Neuronal stem cell (in vitro differentiated cells): ENCODE results near the gene NEU4.

Experiments used
- DNase-seq: peaks from one replicate; pipeline ENCODE4 v3.0.0-alpha.2; 2013; ENCODE audit warnings: low spot score
- H2AFZ ChIP-seq: one replicate; pipeline ENCODE4 v1.6.1; 2013; ENCODE audit warnings: mild to moderate bottlenecking, low read length, inconsistent platforms
- H2AK5ac ChIP-seq: 2 replicates; pipeline ENCODE4 v1.6.1; 2013; ENCODE audit warnings: low read depth, mild to moderate bottlenecking, inconsistent platforms, low read length, moderate library complexity, mixed read lengths
- H2BK120ac ChIP-seq: 2 replicates; pipeline ENCODE4 v1.6.1; 2013; ENCODE audit warnings: low read depth, mild to moderate bottlenecking, inconsistent platforms, low read length, moderate library complexity, mixed read lengths
- H2BK12ac ChIP-seq: one replicate; pipeline ENCODE4 v1.6.1; 2013; ENCODE audit warnings: low read length, inconsistent platforms
- H2BK15ac ChIP-seq: 2 replicates; pipeline ENCODE4 v1.6.1; 2013; ENCODE audit warnings: mild to moderate bottlenecking, low read length, inconsistent platforms, mixed read lengths
- H2BK5ac ChIP-seq: one replicate; pipeline ENCODE4 v1.6.1; 2013; ENCODE audit warnings: inconsistent platforms, mild to moderate bottlenecking, low read length, moderate library complexity
- H3K14ac ChIP-seq: one replicate; pipeline ENCODE4 v1.6.1; 2013; ENCODE audit warnings: low read length, inconsistent platforms
- H3K18ac ChIP-seq: 2 replicates; pipeline ENCODE4 v1.6.1; 2013; ENCODE audit warnings: low read length, inconsistent platforms
- H3K23ac ChIP-seq: 2 replicates; pipeline ENCODE4 v1.6.1; 2013; ENCODE audit warnings: low read depth, mild to moderate bottlenecking, mixed read lengths, low read length, inconsistent platforms; ENCODE audit not compliant: poor library complexity
- H3K27ac ChIP-seq: replicated peaks from 3 replicates; pipeline ENCODE4 v1.5.1; 2013; ENCODE audit warnings: low read length, inconsistent platforms
- H3K27me3 ChIP-seq, 3 experiments: 2 replicates each; pipeline ENCODE4 v1.6.1; 2013; ENCODE audit warnings: low read length in 3 of 3, mild to moderate bottlenecking in 2 of 3, inconsistent platforms in 1 of 3, low read depth in 1 of 3, mixed read lengths in 1 of 3, moderate library complexity in 1 of 3; ENCODE audit not compliant: control insufficient read depth in 3 of 3, insufficient read depth in 3 of 3
- H3K36me3 ChIP-seq, 2 donors: replicated peaks in 1 of 2; 2 replicates each; pipeline ENCODE4 v1.6.1; 2013; ENCODE audit warnings: low read length in 2 of 2; ENCODE audit not compliant: control insufficient read depth in 2 of 2, insufficient read depth in 2 of 2
- H3K4ac ChIP-seq: 2 replicates; pipeline ENCODE4 v1.6.1; 2013; ENCODE audit warnings: inconsistent platforms, mild to moderate bottlenecking, low read length, moderate library complexity
- H3K4me1 ChIP-seq, 2 donors: 1 replicate in 1 of 2; 2 replicates in 1 of 2; pipeline ENCODE4 v1.6.1; 2013; ENCODE audit warnings: low read length in 2 of 2, low read depth in 1 of 2; ENCODE audit not compliant: control insufficient read depth in 2 of 2, insufficient read depth in 1 of 2
- H3K4me2 ChIP-seq: one replicate; pipeline ENCODE4 v1.6.1; 2013; ENCODE audit warnings: mild to moderate bottlenecking, low read length, inconsistent platforms; ENCODE audit not compliant: insufficient read depth, poor library complexity, severe bottlenecking
- H3K4me3 ChIP-seq, 2 donors: 2 replicates each; pipeline ENCODE4 v1.5.1; 2013; ENCODE audit warnings: low read length in 2 of 2, mild to moderate bottlenecking in 2 of 2, inconsistent platforms in 1 of 2, moderate library complexity in 1 of 2
- H3K79me1 ChIP-seq: one replicate; pipeline ENCODE4 v1.6.1; 2013; ENCODE audit warnings: low read depth, mild to moderate bottlenecking, inconsistent platforms, low read length, moderate library complexity
- H3K9ac ChIP-seq: one replicate; pipeline ENCODE4 v1.6.1; 2013; ENCODE audit warnings: mild to moderate bottlenecking, low read depth, low read length, inconsistent platforms; ENCODE audit not compliant: poor library complexity
- H3K9me3 ChIP-seq, 2 donors: replicated peaks in 1 of 2; 2 replicates each; pipeline versions ENCODE3 to v1.6.1; 2013; ENCODE audit warnings: low read length in 2 of 2, mild to moderate bottlenecking in 2 of 2, inconsistent platforms in 1 of 2, low read depth in 1 of 2, mixed read lengths in 1 of 2, moderate library complexity in 1 of 2; ENCODE audit not compliant: control insufficient read depth in 2 of 2, insufficient read depth in 1 of 2
- H4K8ac ChIP-seq: one replicate; pipeline ENCODE4 v1.6.1; 2013; ENCODE audit warnings: low read depth, mild to moderate bottlenecking, inconsistent platforms, low read length, moderate library complexity
- H4K91ac ChIP-seq: one replicate; pipeline ENCODE4 v1.6.1; 2013; ENCODE audit warnings: low read length, low read depth, mild to moderate bottlenecking, inconsistent platforms; ENCODE audit not compliant: poor library complexity
- WGBS, 2 donors: extraction: QIAGEN DNeasy Blood & Tissue Kit; methylation state at CpG; one replicate each; pipeline ENCODE4 v1.1.7; 2013; ENCODE audit warnings: missing lambda C conversion rate in 2 of 2, mixed read lengths in 1 of 2; ENCODE audit not compliant: insufficient read length in 2 of 2, insufficient replicate concordance in 1 of 2; ENCODE audit errors: extremely low coverage in 2 of 2; 5-methylcytosine and 5-hydroxymethylcytosine counted together

NEU4 gene

DNA sequence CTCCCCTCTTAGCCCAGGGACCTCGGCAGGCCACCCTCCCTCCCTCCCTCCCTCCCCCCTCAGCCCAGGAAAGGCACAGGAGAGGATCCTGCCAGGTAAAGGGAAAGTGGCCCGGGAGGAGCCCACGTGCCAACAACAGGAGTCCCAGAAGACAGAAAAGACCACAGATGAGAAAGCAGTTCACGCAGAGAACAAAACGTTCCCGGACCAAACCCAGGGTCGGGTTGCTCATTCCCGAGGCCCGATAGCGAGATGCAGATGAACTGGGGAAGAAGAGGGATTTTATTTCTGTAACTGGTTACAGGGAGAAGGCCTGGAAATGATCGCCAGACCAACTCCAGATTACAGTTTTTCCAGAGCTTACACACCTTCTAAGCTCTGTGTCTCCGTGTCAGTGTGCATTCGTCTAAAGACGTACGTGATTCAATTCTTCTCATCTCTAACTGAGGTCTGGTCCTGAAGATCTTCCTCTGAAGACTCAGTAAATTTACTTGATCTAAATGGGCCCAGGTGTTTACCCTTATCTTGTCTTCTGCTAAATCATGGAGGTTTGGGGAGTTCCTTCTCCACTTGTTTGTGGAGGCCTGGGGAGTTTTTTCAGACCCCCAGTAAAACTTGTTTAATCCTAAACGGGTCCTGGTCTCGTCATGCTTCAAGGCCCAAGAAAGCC is 807 bp upstream of the NEU4 start:
- H3K9me3 ChIP-seq: no peaks in the 10 kb centered on the region
- H3K4me2 ChIP-seq: no peak overlapping the region
- H2BK120ac ChIP-seq: no peak overlapping the region
- no peak overlapping the region for H3K4me3 ChIP-seq
- no CpG with 5 or more reads among the region's 17 CpGs for whole genome bisulfite sequencing, 2 donors
- no peak overlapping the region for H3K4ac ChIP-seq
- peak overlapping the region; percentile 59 for H3K18ac ChIP-seq
- H3K14ac ChIP-seq: no peak overlapping the region
- H3K27me3 ChIP-seq: peaks cover 0 to 4% (median 0%) of the 10 kb centered on the region in 3 experiments
- H3K23ac ChIP-seq: no peak overlapping the region
- no peaks in the 10 kb centered on the region for H3K36me3 ChIP-seq
- H2BK15ac ChIP-seq: no peak overlapping the region
- H3K79me1 ChIP-seq: peaks cover 2% of the 10 kb centered on the region
- no peak overlapping the region for H2BK12ac ChIP-seq
- H3K4me1 ChIP-seq: peaks cover 16 to 18% of the 10 kb centered on the region in 2 donors
- no peak overlapping the region for H4K91ac ChIP-seq
- H3K27ac ChIP-seq: peak overlapping the region; percentile 38
- DNase-seq: no peak
- no peak overlapping the region for H2BK5ac ChIP-seq
- H4K8ac ChIP-seq: no peak overlapping the region
- H3K9ac ChIP-seq: no peak overlapping the region
- no peak overlapping the region for H2AK5ac ChIP-seq
- peak overlapping the region; percentile 62 for H2AFZ ChIP-seq

DNA sequence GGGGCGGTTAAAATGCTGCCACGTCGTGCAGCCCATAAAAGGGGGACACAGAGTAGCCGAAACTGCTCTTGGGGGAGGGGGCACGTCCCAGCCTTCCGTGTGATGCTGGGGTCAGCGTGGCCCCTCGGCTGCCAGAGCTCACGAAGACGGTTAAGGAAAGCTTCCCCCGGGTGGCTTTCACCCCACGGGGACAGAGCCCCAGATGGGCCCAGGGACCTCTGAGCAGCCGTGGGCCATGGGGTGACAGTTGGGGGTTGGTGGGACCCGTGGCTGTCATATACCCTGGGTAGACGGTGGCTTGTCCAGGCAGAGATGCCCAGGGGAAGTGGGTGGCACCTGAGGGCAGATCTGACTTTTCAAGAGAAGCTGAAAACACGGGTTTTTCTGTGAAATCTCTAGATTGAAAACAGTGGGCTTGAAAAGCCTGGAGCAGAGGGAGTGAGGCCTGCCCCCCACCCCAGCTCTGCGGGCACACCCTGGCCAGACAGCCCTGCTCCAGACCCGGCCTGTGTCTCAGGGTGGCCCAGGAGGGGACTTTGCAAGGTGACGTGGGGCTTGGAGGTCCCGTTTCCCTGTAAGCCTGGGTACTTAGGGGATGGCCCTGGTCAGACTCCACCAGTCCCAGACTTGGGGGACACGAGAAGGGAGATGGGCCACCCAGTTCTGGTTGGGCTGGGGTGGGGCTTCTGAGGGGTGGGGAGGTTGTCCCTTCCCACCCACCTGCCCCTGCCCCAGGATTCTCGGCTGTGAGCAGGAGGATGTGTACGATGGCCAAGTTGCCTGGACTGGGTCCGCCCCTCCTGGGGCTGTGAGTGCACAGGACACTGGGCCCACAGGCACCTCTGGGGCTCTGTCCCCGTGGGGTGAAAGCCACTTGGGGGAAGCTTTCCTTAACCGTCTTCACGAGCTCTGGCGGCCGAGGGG is 652 bp downstream of the NEU4 start:
- H3K27me3 ChIP-seq: no peaks in the 10 kb centered on the region
- no peaks in the 10 kb centered on the region for H3K36me3 ChIP-seq
- no peak overlapping the region for H3K4me2 ChIP-seq
- no peak overlapping the region for H3K4me3 ChIP-seq
- peak overlapping the region; percentile 81 for H3K18ac ChIP-seq
- H4K8ac ChIP-seq: no peak overlapping the region
- H2BK120ac ChIP-seq: peak overlapping the region; percentile 4
- no peak overlapping the region for H3K23ac ChIP-seq
- peak overlapping the region; percentile 27 for H2AK5ac ChIP-seq
- H2BK15ac ChIP-seq: peak overlapping the region; percentile 91
- no peak overlapping the region for H2AFZ ChIP-seq
- no CpG with 5 or more reads among the region's 29 CpGs for WGBS, 2 donors
- no peak overlapping the region for H4K91ac ChIP-seq
- H2BK12ac ChIP-seq: peak overlapping the region; percentile 63
- H3K14ac ChIP-seq: no peak overlapping the region
- no peak for DNase-seq
- H2BK5ac ChIP-seq: no peak overlapping the region
- H3K4ac ChIP-seq: no peak overlapping the region
- no peaks in the 10 kb centered on the region for H3K9me3 ChIP-seq
- peaks cover 11 to 13% of the 10 kb centered on the region in 2 donors for H3K4me1 ChIP-seq
- no peaks in the 10 kb centered on the region for H3K79me1 ChIP-seq
- no peak overlapping the region for H3K9ac ChIP-seq
- H3K27ac ChIP-seq: no peak overlapping the region

- DNase-seq: no peak
- Histone ChIP-seq H4K8ac (no peak overlapping the region), H3K79me1 (no peaks in the 10 kb centered on the region), H3K27me3 (peaks cover 0 to 6% (median 0%) of the 10 kb centered on the region in 3 experiments), H2BK5ac (peak overlapping the region; percentile 71), H3K4ac (peak overlapping the region; percentile 95), H3K18ac (peak overlapping the region; percentile 15), H3K4me1 (peaks cover 7 to 12% of the 10 kb centered on the region in 2 donors), H2BK120ac (no peak overlapping the region), H3K9me3 (no peaks in the 10 kb centered on the region), H2AK5ac (peak overlapping the region; percentile 94), H3K9ac (no peak overlapping the region), H3K36me3 (no peaks in the 10 kb centered on the region), H3K23ac (peak overlapping the region; percentile 43), H3K4me2 (peak overlapping the region; percentile 11), H2BK12ac (peak overlapping the region; percentile 63), H3K27ac (no peak overlapping the region), H2BK15ac (peak overlapping the region; percentile 78), H4K91ac (no peak overlapping the region), H2AFZ (no peak overlapping the region), H3K14ac (no peak overlapping the region), H3K4me3 (no peak overlapping the region)
- WGBS, 2 donors: no CpG with 5 or more reads among the region's 28 CpGs
Observed at GRCh38 chr2:241810307-241811200, 1.6 kb downstream of the NEU4 start.
